PC-9 (cell line): Measurements from ENCODE around the gene TCHP. TPM values are rescaled to one million over a fixed set of nuclear protein-coding genes. Genes with fewer than 3 reads are reported as not detected.

Experiments used
- BruUV-seq: library from RNA; stranded (reverse); fragments of 400-500 nt; replicated peaks from 2 replicates; lab custom pipeline; 2021; lab: Mats Ljungman, UMichigan
- CTCF ChIA-PET: fragments of 300-600 bp; sonication (Branson Sonifier 250); formaldehyde crosslinking; loops from one replicate; lab custom pipeline; 2022; ENCODE audit warnings: antibody characterized with exemption; lab: Charles Lee
- POLR2A ChIA-PET: fragments of 300-600 bp; sonication (Branson Sonifier 250); formaldehyde crosslinking; loops from one replicate; lab custom pipeline; 2022; ENCODE audit warnings: antibody characterized with exemption; ENCODE audit not compliant: unreplicated experiment; lab: Charles Lee
- DNase-seq, 2 experiments: peaks; one replicate each; pipeline versions ENCODE4 v3.0.0 to v3.0.0-alpha.2; 2015 to 2022; ENCODE audit warnings: mixed read lengths in 1 of 2
- H2AFZ ChIP-seq: fragments of 200-600 bp; sonication (generic); 2 replicates; pipeline ENCODE4 v1.8.1; 2017; ENCODE audit warnings: antibody characterized with exemption
- H3F3A ChIP-seq: fragments of 200-600 bp; sonication (generic); 2 replicates; pipeline ENCODE4 v1.8.1; 2017; ENCODE audit warnings: antibody characterized with exemption, mild to moderate bottlenecking, low read depth; ENCODE audit not compliant: insufficient read depth
- H3K27ac ChIP-seq: fragments of 200-600 bp; sonication (generic); 2 replicates; pipeline ENCODE4 v1.6.1; 2016; ENCODE audit warnings: mixed run types
- H3K27me3 ChIP-seq: fragments of 200-600 bp; sonication (generic); 2 replicates; pipeline ENCODE4 v1.6.1; 2016; ENCODE audit warnings: low read depth, mixed run types; ENCODE audit not compliant: insufficient read depth
- H3K36me3 ChIP-seq: fragments of 200-600 bp; sonication (generic); 2 replicates; pipeline ENCODE4 v1.6.1; 2016; ENCODE audit warnings: low read depth, mixed run types
- H3K4me1 ChIP-seq: fragments of 200-600 bp; sonication (generic); replicated peaks from 2 replicates; pipeline ENCODE4 v1.6.1; 2016; ENCODE audit warnings: mixed run types; ENCODE audit not compliant: insufficient read depth
- H3K4me2 ChIP-seq: fragments of 200-600 bp; sonication (generic); 2 replicates; pipeline ENCODE4 v1.6.1; 2017; ENCODE audit warnings: mixed run types
- H3K4me3 ChIP-seq: fragments of 200-600 bp; sonication (generic); 2 replicates; pipeline ENCODE4 v1.6.1; 2016; ENCODE audit warnings: mixed run types
- H3K79me2 ChIP-seq: fragments of 200-600 bp; sonication (generic); 2 replicates; pipeline ENCODE4 v1.6.1; 2017; ENCODE audit warnings: low read depth, mixed run types
- H3K9me2 ChIP-seq: fragments of 200-600 bp; sonication (generic); 2 replicates; pipeline ENCODE4 v1.8.1; 2017; ENCODE audit warnings: mild to moderate bottlenecking; ENCODE audit not compliant: insufficient read depth
- H3K9me3 ChIP-seq: fragments of 200-600 bp; sonication (generic); 2 replicates; pipeline ENCODE4 v1.8.1; 2016; ENCODE audit warnings: low read depth; ENCODE audit not compliant: insufficient read depth
- H4K20me1 ChIP-seq: fragments of 200-600 bp; sonication (generic); 2 replicates; pipeline ENCODE4 v1.8.1; 2017; ENCODE audit not compliant: insufficient read depth
- EZH2 ChIP-seq: fragments of 200-600 bp; sonication (generic); IDR thresholded peaks from 2 replicates; pipeline ENCODE4 v1.8.0; 2017; ENCODE audit warnings: antibody characterized with exemption, low read depth
- intact Hi-C: fragments of 100-400 bp; cut with micrococcal nuclease; formaldehyde crosslinking; loops from one replicate; pipeline ENCODE4 v1.10.0; 2022; ENCODE audit not compliant: unreplicated experiment
- total RNA-seq: library from RNA; stranded (reverse); gene quantifications from 2 replicates; pipeline ENCODE4 v1.2.3, GENCODE V29; 2021
- TF ChIP-seq, protein P1 (sequence below): fragments of 200-600 bp; sonication (generic); conservative IDR thresholded peaks from 2 replicates; pipeline ENCODE4 v1.6.1; 2017; ENCODE audit warnings: mixed run types, antibody characterized with exemption, mild to moderate bottlenecking, moderate library complexity

The TCHP gene
- total RNA-seq, 1 experiment from 2014 or later: 17.6 TPM

DNA sequence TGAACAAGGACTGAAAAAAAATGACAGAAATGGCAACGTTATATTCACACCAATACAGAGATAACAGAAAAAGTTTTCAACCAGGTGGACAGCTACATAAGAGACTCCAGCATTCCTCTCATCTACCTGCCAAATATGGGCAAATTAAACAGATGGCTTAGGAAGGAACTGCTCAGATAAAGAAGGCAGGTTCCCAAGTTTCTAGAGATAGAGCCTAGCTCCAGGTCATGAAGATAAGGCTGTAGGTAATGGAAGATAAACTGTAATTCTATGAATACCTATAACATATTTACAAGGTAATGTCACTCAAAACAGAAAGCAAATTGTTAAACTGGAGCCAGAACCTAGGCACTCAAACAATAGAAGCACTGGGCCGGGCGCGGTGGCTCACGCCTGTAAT lies 53.6 kb downstream of the TCHP start:
- BruUV-seq: no TSS peak
- DNase-seq: no peak
- H3K4me2 ChIP-seq: no peak overlapping the region
- H3K9me2 ChIP-seq: no peaks in the 10 kb centered on the region
- H3K79me2 ChIP-seq: no peaks in the 10 kb centered on the region
- H3F3A ChIP-seq: peaks cover 26% of the 10 kb centered on the region
- no peak overlapping the region for H3K4me3 ChIP-seq
- no peak overlapping the region for H2AFZ ChIP-seq
- H4K20me1 ChIP-seq: no peaks in the 10 kb centered on the region
- POLR2A ChIA-PET: no interaction called here
- peaks cover 32% of the 10 kb centered on the region for H3K4me1 ChIP-seq
- no peak for TF ChIP-seq EZH2
- TF ChIP-seq, protein P1, sequence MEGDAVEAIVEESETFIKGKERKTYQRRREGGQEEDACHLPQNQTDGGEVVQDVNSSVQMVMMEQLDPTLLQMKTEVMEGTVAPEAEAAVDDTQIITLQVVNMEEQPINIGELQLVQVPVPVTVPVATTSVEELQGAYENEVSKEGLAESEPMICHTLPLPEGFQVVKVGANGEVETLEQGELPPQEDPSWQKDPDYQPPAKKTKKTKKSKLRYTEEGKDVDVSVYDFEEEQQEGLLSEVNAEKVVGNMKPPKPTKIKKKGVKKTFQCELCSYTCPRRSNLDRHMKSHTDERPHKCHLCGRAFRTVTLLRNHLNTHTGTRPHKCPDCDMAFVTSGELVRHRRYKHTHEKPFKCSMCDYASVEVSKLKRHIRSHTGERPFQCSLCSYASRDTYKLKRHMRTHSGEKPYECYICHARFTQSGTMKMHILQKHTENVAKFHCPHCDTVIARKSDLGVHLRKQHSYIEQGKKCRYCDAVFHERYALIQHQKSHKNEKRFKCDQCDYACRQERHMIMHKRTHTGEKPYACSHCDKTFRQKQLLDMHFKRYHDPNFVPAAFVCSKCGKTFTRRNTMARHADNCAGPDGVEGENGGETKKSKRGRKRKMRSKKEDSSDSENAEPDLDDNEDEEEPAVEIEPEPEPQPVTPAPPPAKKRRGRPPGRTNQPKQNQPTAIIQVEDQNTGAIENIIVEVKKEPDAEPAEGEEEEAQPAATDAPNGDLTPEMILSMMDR: no peak
- H3K27me3 ChIP-seq: no peaks in the 10 kb centered on the region
- H3K36me3 ChIP-seq: peaks cover 22% of the 10 kb centered on the region
- CTCF ChIA-PET: interaction anchor here (1.4 kb wide), 1 partner anchor 41 kb away, joined by 5 read pairs; no protein-coding TSS in a partner anchor
- intact Hi-C loops: loop anchor here (5.0 kb wide), 2 partner anchors 49 to 84 kb away; no protein-coding TSS in a partner anchor
- no peak overlapping the region for H3K27ac ChIP-seq
- no peaks in the 10 kb centered on the region for H3K9me3 ChIP-seq

DNA sequence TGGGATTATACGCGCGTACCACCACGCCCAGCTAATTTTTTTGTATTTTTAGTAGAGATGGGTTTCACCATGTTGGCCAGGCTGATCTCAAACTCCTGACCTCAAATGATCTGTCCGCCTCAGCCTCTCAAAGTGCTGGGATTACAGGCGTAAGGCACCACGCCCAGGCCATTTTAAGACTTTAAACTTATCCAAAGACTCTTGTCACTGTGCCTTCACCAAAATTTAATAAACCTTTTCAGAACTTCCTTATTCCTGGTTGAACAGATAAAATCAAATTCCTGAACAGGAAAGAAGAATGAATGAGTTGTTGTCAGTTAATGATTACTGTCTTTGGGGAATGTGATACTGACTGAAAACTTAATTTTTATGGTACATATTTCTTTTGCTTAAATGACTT lies 58.3 kb downstream of the TCHP start:
- no peak overlapping the region for H3K4me3 ChIP-seq
- no peaks in the 10 kb centered on the region for H3K27me3 ChIP-seq
- H3K79me2 ChIP-seq: no peaks in the 10 kb centered on the region
- H3K9me3 ChIP-seq: no peaks in the 10 kb centered on the region
- no peak overlapping the region for H2AFZ ChIP-seq
- peaks cover 8% of the 10 kb centered on the region; the same call in 1 of the 2 replicates for H3K36me3 ChIP-seq
- TF ChIP-seq EZH2: no peak
- TF ChIP-seq, protein P1: no peak
- POLR2A ChIA-PET: no interaction called here
- H4K20me1 ChIP-seq: no peaks in the 10 kb centered on the region
- BruUV-seq: no TSS peak
- H3K27ac ChIP-seq: no peak overlapping the region
- H3K4me1 ChIP-seq: no peaks in the 10 kb centered on the region
- intact Hi-C loops: no loop called here
- CTCF ChIA-PET: no interaction called here
- H3K4me2 ChIP-seq: no peak overlapping the region
- H3K9me2 ChIP-seq: no peaks in the 10 kb centered on the region
- 0 out of 2 replicates have a peak, but pooled peaks cover 10% of the 10 kb centered on the region for H3F3A ChIP-seq
- no peak for DNase-seq

GRCh38 chr12:109959411-109960093 lies 59.5 kb downstream of the TCHP start:
- 0 out of 2 replicates have a peak, but pooled peaks cover 10% of the 10 kb centered on the region for H3F3A ChIP-seq
- no peak for DNase-seq
- ChIA-PET POLR2A (no interaction called here), CTCF (interaction anchor here (0.7 kb wide), 1 partner anchor 13 kb away, joined by 5 read pairs; no protein-coding TSS in a partner anchor)
- TF ChIP-seq EZH2: no peak
- TF ChIP-seq, protein P1: no peak
- H3K9me2 ChIP-seq: no peaks in the 10 kb centered on the region
- no peaks in the 10 kb centered on the region for H3K27me3 ChIP-seq
- H3K79me2 ChIP-seq: no peaks in the 10 kb centered on the region
- no peaks in the 10 kb centered on the region for H3K4me1 ChIP-seq
- no peak overlapping the region for H2AFZ ChIP-seq
- H3K9me3 ChIP-seq: no peaks in the 10 kb centered on the region
- no TSS peak for BruUV-seq
- no peaks in the 10 kb centered on the region for H4K20me1 ChIP-seq
- peaks cover 8% of the 10 kb centered on the region; the same call in 1 of the 2 replicates for H3K36me3 ChIP-seq
- no peak overlapping the region for H3K4me2 ChIP-seq
- no peak overlapping the region for H3K4me3 ChIP-seq
- intact Hi-C loops: no loop called here
- H3K27ac ChIP-seq: no peak overlapping the region
